ENCODE data around the gene MAGEB3. TPM values are rescaled to one million over a fixed set of nuclear protein-coding genes. Genes with fewer than 3 reads are reported as not detected.

MAGEB3 gene
- total RNA-seq, 1 donor from 2014 or later, result not detected

GRCh38 chrX:30278365-30278764, 47.9 kb downstream of the MAGEB3 start:
- no peak for DNase-seq (ENCODE audit: low spot score)

GRCh38 chrX:30280428-30280827, 50.0 kb downstream of the MAGEB3 start:
- DNase-seq (ENCODE audit: low spot score), result no peak

- no peak for DNase-seq (ENCODE audit: low spot score)
Measured at GRCh38 chrX:30282527-30282926, 52.1 kb downstream of the MAGEB3 start.

- DNase-seq (ENCODE audit: low spot score), result no peak
Measured at GRCh38 chrX:30283456-30284200, 53.2 kb downstream of the MAGEB3 start.

Other genes starting within 250 kb of the MAGEB3 start
- gene MAGEB2, start 15.1 kb upstream of the MAGEB3 start, total RNA-seq, result not detected
- not detected for gene MAGEB4, start 11.3 kb downstream of the MAGEB3 start, total RNA-seq
- gene MAGEB1, start 16.5 kb downstream of the MAGEB3 start, total RNA-seq, result not detected
- gene NR0B1, start 78.7 kb downstream of the MAGEB3 start, total RNA-seq, result not detected

Measured in mesenteric fat pad (tissue), 1 donor.